HEK293 (cell line): ENCODE data around the gene MED13L.
A peak's percentile ranks its signal among the peaks of the same experiment; 100 is the strongest.

Experiments
- CTCF ChIA-PET: fragments of 350-600 bp; formaldehyde crosslinking; extraction: SDS; loops from one replicate; lab custom pipeline; 2021; ENCODE audit warnings: antibody characterized with exemption; lab: Yijun Ruan, JAX
- POLR2A ChIA-PET: fragments of 300-600 bp; formaldehyde crosslinking; extraction: SDS; loops from one replicate; lab custom pipeline; 2020; ENCODE audit warnings: antibody characterized with exemption, inconsistent platforms; lab: Yijun Ruan, JAX
- H3K27ac ChIP-seq: fragments of 200-500 bp; sonication (Bioruptor generic); 2 replicates; pipeline ENCODE4 v1.5.1; 2014; ENCODE audit warnings: low read depth, low read length, control low read depth, inconsistent platforms; ENCODE audit errors: extremely low read depth
- H3K36me3 ChIP-seq, 2 experiments: fragments of 200-500 bp in 1 of 2; sonication (Bioruptor generic) in 1 of 2; 1 replicate in 1 of 2; 2 replicates in 1 of 2; pipeline ENCODE4 v1.5.1; 2014 to 2017; ENCODE audit warnings: inconsistent platforms in 2 of 2, low read length in 2 of 2; ENCODE audit not compliant: control insufficient read depth in 2 of 2, insufficient read depth in 1 of 2
- H3K4me1 ChIP-seq: fragments of 200-500 bp; sonication (Bioruptor generic); 2 replicates; pipeline ENCODE4 v1.5.1; 2014; ENCODE audit warnings: mild to moderate bottlenecking, low read length, inconsistent platforms; ENCODE audit not compliant: control insufficient read depth, insufficient read depth
- H3K4me3 ChIP-seq: 2 replicates; pipeline ENCODE4 v1.5.1; 2011; ENCODE audit warnings: low read depth, mild to moderate bottlenecking, control low read depth, low read length, moderate library complexity
- H3K9me3 ChIP-seq: fragments of 200-500 bp; sonication (Bioruptor generic); 2 replicates; pipeline ENCODE4 v1.5.1; 2014; ENCODE audit warnings: low read depth, low read length, inconsistent platforms; ENCODE audit not compliant: control insufficient read depth, insufficient read depth
- BCL6B ChIP-seq: fragments of 450-650 bp; formaldehyde crosslinking; IDR thresholded peaks from 2 replicates; pipeline ENCODE4 v1.5.1; 2017; ENCODE audit warnings: missing biosample characterization, missing genetic modification characterization
- GLI4 ChIP-seq: fragments of 450-650 bp; formaldehyde crosslinking; IDR thresholded peaks from 2 replicates; pipeline ENCODE4 v1.5.1; 2016; ENCODE audit warnings: missing biosample characterization, missing genetic modification characterization
- INSM2 ChIP-seq: fragments of 450-650 bp; formaldehyde crosslinking; IDR thresholded peaks from 2 replicates; pipeline ENCODE4 v1.5.1; 2016; ENCODE audit warnings: missing biosample characterization, missing genetic modification characterization
- KLF1 ChIP-seq: fragments of 450-650 bp; formaldehyde crosslinking; IDR thresholded peaks from 2 replicates; pipeline ENCODE4 v1.5.1; 2016; ENCODE audit warnings: missing biosample characterization, missing genetic modification characterization
- OSR2 ChIP-seq: fragments of 450-650 bp; formaldehyde crosslinking; IDR thresholded peaks from 2 replicates; pipeline ENCODE4 v1.5.1; 2016; ENCODE audit warnings: missing biosample characterization, missing genetic modification characterization
- PRDM4 ChIP-seq: fragments of 450-650 bp; formaldehyde crosslinking; IDR thresholded peaks from 2 replicates; pipeline ENCODE4 v1.5.1; 2017; ENCODE audit warnings: missing biosample characterization, missing genetic modification characterization
- PRDM6 ChIP-seq: fragments of 450-650 bp; formaldehyde crosslinking; IDR thresholded peaks from 2 replicates; pipeline ENCODE4 v1.5.1; 2017; ENCODE audit warnings: missing biosample characterization, missing genetic modification characterization
- ZBTB6 ChIP-seq: fragments of 450-650 bp; formaldehyde crosslinking; IDR thresholded peaks from 2 replicates; pipeline ENCODE4 v1.5.1; 2017; ENCODE audit warnings: missing biosample characterization, missing genetic modification characterization
- ZBTB8A ChIP-seq: fragments of 450-650 bp; formaldehyde crosslinking; IDR thresholded peaks from 2 replicates; pipeline ENCODE4 v1.5.1; 2016; ENCODE audit warnings: missing biosample characterization, missing genetic modification characterization
- ZNF354C ChIP-seq: fragments of 450-650 bp; formaldehyde crosslinking; IDR thresholded peaks from 2 replicates; pipeline ENCODE4 v1.5.1; 2016; ENCODE audit warnings: missing biosample characterization, missing genetic modification characterization, low read depth, borderline replicate concordance
- ZNF394 ChIP-seq: fragments of 450-650 bp; formaldehyde crosslinking; IDR thresholded peaks from 2 replicates; pipeline ENCODE4 v1.5.1; 2016; ENCODE audit warnings: missing biosample characterization, missing genetic modification characterization, mild to moderate bottlenecking, moderate library complexity, borderline replicate concordance
- ZNF510 ChIP-seq: fragments of 450-650 bp; formaldehyde crosslinking; IDR thresholded peaks from 2 replicates; pipeline ENCODE4 v1.5.1; 2018; ENCODE audit warnings: mild to moderate bottlenecking, missing genetic modification characterization, missing biosample characterization; ENCODE audit not compliant: insufficient replicate concordance
- ZNF571 ChIP-seq: fragments of 450-650 bp; formaldehyde crosslinking; IDR thresholded peaks from 2 replicates; pipeline ENCODE4 v1.5.0; 2017; ENCODE audit warnings: missing biosample characterization, missing genetic modification characterization
- ZNF580 ChIP-seq: fragments of 450-650 bp; formaldehyde crosslinking; IDR thresholded peaks from 2 replicates; pipeline ENCODE4 v1.5.1; 2016; ENCODE audit warnings: missing biosample characterization, missing genetic modification characterization
- ZNF626 ChIP-seq: fragments of 450-650 bp; sonication (Bioruptor Pico); formaldehyde crosslinking; IDR thresholded peaks from 2 replicates; pipeline ENCODE4 v1.5.1; 2018; ENCODE audit warnings: missing biosample characterization, missing genetic modification characterization, inconsistent platforms
- ZNF654 ChIP-seq: fragments of 450-650 bp; formaldehyde crosslinking; IDR thresholded peaks from 2 replicates; pipeline ENCODE4 v1.5.1; 2016; ENCODE audit warnings: low read depth, missing biosample characterization, missing genetic modification characterization
- ZNF704 ChIP-seq: fragments of 450-650 bp; formaldehyde crosslinking; IDR thresholded peaks from 2 replicates; pipeline ENCODE4 v1.5.1; 2016; ENCODE audit warnings: missing biosample characterization, missing genetic modification characterization
- ZNF837 ChIP-seq: fragments of 450-650 bp; formaldehyde crosslinking; IDR thresholded peaks from 2 replicates; pipeline ENCODE4 v1.5.1; 2016; ENCODE audit warnings: missing biosample characterization, missing genetic modification characterization
- ZSCAN4 ChIP-seq: fragments of 450-650 bp; formaldehyde crosslinking; IDR thresholded peaks from 2 replicates; pipeline ENCODE4 v1.5.1; 2017; ENCODE audit warnings: missing biosample characterization, missing genetic modification characterization

The MED13L gene

GRCh38 chr12:116078396-116078795 lies 199.1 kb downstream of the MED13L start (continued):
- TF ChIP-seq ZSCAN4, result no peak
- TF ChIP-seq ZNF354C (tag by site-specific recombination), result no peak
- TF ChIP-seq ZNF571, result no peak
- TF ChIP-seq ZNF704, result no peak

- POLR2A ChIA-PET, result no interaction called here
- CTCF ChIA-PET, result interaction anchor here (0.7 to 1.3 kb wide), 2 partner anchors 79 to 187 kb away, joined by 3 read pairs; no protein-coding TSS in a partner anchor
These were observed 200.1 kb downstream of the MED13L start for GRCh38 chr12:116077431-116077830.

GRCh38 chr12:116076399-116076798 lies 201.1 kb downstream of the MED13L start:
- POLR2A ChIA-PET, result interaction anchor here (0.6 to 0.7 kb wide), 2 partner anchors 15 to 61 kb away, joined by 3 to 6 read pairs; no protein-coding TSS in a partner anchor
- H3K36me3 ChIP-seq, result no peaks in the 10 kb centered on the region
- H3K4me1 ChIP-seq, result peaks cover 11% of the 10 kb centered on the region
- H3K9me3 ChIP-seq, result no peaks in the 10 kb centered on the region
- TF ChIP-seq PRDM4 (tag by site-specific recombination) (0 out of 2 replicates have a peak, but pooled peaks have one; percentile 15), PRDM6 (tag by site-specific recombination) (peak; percentile 72), ZNF580 (tag by site-specific recombination) (0 out of 2 replicates have a peak, but pooled peaks have one; percentile 38), BCL6B (tag by site-specific recombination) (no peak), ZNF654 (tag by site-specific recombination) (no peak), OSR2 (tag by site-specific recombination) (peak; percentile 24; the same call in 1 of the 2 replicates), ZNF394 (tag by site-specific recombination) (no peak)
- no peak overlapping the region for H3K4me3 ChIP-seq
- H3K27ac ChIP-seq, result no peak overlapping the region
- CTCF ChIA-PET, result no interaction called here

More at GRCh38 chr12:116077431-116077830, 200.1 kb downstream of the MED13L start:
- H3K27ac ChIP-seq, result no peak overlapping the region
- H3K9me3 ChIP-seq, result no peaks in the 10 kb centered on the region
- peaks cover 11% of the 10 kb centered on the region for H3K4me1 ChIP-seq
- H3K4me3 ChIP-seq, result no peak overlapping the region
- TF ChIP-seq GLI4 (tag by site-specific recombination), result no peak
- TF ChIP-seq ZNF510 (tag by site-specific recombination), result no peak
- no peak for TF ChIP-seq ZBTB8A (tag by site-specific recombination)
- no peak for TF ChIP-seq ZNF571
- no peak for TF ChIP-seq ZBTB6
- TF ChIP-seq ZNF837 (tag by site-specific recombination), result no peak
- TF ChIP-seq ZNF626 (tag by site-specific recombination), result no peak
- TF ChIP-seq KLF1 (tag by site-specific recombination), result no peak
- no peak for TF ChIP-seq INSM2 (tag by site-specific recombination)
- H3K36me3 ChIP-seq, result no peaks in the 10 kb centered on the region
